Glomerular endothelial cell (primary cell): ENCODE results near the gene FUCA2. TPM values are rescaled to one million over a fixed set of nuclear protein-coding genes. Genes with fewer than 3 reads are reported as not detected.
"Not testable (repeated sequence)": the region's sequence is repeated elsewhere in the genome, so short reads cannot be mapped to it uniquely, and the experiment has no call there.

Source experiments
- DNase-seq: peaks from one replicate; pipeline ENCODE4 v3.0.0-alpha.2; 2011; ENCODE audit warnings: low read depth, low spot score; ENCODE audit errors: extremely low read depth
- total RNA-seq: library from RNA; depleted of rRNA; stranded (reverse); fragments of >200 nt; gene quantifications from 2 replicates; pipeline ENCODE4 v1.2.3, GENCODE V29; 2015

Gene FUCA2
- total RNA-seq, 1 donor from 2014 or later, result 52.1 TPM

GRCh38 chr6:143449082-143449713 lies 62.3 kb downstream of the FUCA2 start:
- no peak for DNase-seq

GRCh38 chr6:143447865-143448264 lies 63.7 kb downstream of the FUCA2 start:
- DNase-seq, result not testable (repeated sequence)

Other genes starting within 250 kb of the FUCA2 start
- 2.6 and 7.1 TPM in 2 replicates for gene ADAT2, start 61.0 kb downstream of the FUCA2 start, total RNA-seq
- 9.3 and 10.0 TPM in 2 replicates for gene PEX3, start 60.9 kb downstream of the FUCA2 start, total RNA-seq
- 121 and 133 TPM in 2 replicates for gene PHACTR2, start 166.2 kb upstream of the FUCA2 start, total RNA-seq